Measurements from ENCODE around the gene CFH.

The CFH gene

DNA sequence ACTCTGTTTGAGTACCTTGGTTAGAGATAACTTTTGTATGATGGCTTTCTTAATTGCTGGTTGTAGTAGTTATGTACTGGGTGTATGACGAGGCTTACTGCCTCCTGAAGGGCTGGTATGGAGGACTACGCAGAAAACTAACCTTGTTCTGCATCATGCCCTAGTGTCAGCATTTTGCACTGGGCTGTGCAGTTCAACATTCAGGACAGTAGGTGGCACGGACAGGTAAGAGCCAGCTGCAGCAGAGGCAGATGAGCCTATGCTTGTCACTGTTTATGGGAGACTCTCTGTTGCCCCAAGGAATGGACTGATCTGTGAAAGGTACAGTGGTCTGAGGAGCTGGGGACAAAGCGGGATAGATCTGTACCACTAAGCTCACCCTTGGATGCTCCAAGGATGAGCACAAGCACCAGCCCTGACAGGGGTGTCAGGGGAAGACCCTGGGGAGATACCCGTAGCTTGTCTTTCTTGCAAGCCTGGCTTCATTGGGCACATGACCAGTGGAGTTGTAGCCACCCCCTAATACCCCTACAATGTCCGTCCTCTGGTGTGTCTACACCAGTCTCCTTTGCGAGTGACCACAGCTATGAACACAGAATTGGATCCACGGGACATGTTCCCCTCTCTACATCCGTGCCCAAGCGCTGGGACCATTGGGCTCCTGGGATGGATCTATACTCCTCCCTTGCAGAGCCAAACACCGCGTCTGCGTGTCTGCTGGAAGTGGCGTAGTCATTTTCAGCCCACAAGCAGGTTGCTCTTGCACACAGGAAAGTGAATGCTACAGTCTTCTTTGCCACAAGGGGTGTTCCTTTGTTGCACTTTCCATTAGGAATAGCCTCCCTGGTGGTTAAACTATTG, 71.7 kb downstream of the CFH start:
- DNase-seq (peak; percentile 66), ATAC-seq (ENCODE audit: insufficient read depth, low read depth) (peak; percentile 95)
- Histone ChIP-seq H4K20me1 (ENCODE audit: insufficient read depth, low read length) (no peaks in the 10 kb centered on the region), H3K4me3 (ENCODE audit: low read depth in 1 of 2, low read length in 2 of 2) (no peak overlapping the region), H3K79me2 (ENCODE audit: insufficient read depth, low read length) (no peaks in the 10 kb centered on the region), H3K4me2 (ENCODE audit: insufficient read depth, low read length) (no peak overlapping the region), H3K36me3 (ENCODE audit: insufficient read depth, low read length) (peaks cover 16% of the 10 kb centered on the region), H2AFZ (ENCODE audit: low read depth, low read length) (no peak overlapping the region), H3K4me1 (ENCODE audit: insufficient read depth, low read length) (no peaks in the 10 kb centered on the region), H3K27me3 (ENCODE audit: insufficient read depth, low read length, poor library complexity) (no peaks in the 10 kb centered on the region), H3K9me3 (ENCODE audit: insufficient read depth, low read length, severe bottlenecking) (no peaks in the 10 kb centered on the region), H3K27ac (ENCODE audit: low read length) (no peak overlapping the region), H3K9ac (ENCODE audit: low read depth, low read length) (no peak overlapping the region)
- TF ChIP-seq EZH2 (IDR thresholded peaks at IDR 0.05; ENCODE audit: borderline replicate concordance, low read depth, low read length, severe bottlenecking) (no peak), CTCF (IDR thresholded peaks at IDR 0.05; ENCODE audit: borderline replicate concordance, extremely low read depth, low read length, poor library complexity, severe bottlenecking) (peak; percentile 81)

- no peak overlapping the region for H2AFZ ChIP-seq (ENCODE audit: low read depth, low read length)
- ATAC-seq (ENCODE audit: insufficient read depth, low read depth) (no peak), DNase-seq (no peak)
- TF ChIP-seq CTCF (IDR thresholded peaks at IDR 0.05; ENCODE audit: borderline replicate concordance, extremely low read depth, low read length, poor library complexity, severe bottlenecking) = no peak
- no peak overlapping the region for H3K4me3 ChIP-seq (ENCODE audit: low read depth in 1 of 2, low read length in 2 of 2)
- H3K36me3 ChIP-seq (ENCODE audit: insufficient read depth, low read length) = peaks cover 58% of the 10 kb centered on the region
- H3K9ac ChIP-seq (ENCODE audit: low read depth, low read length) = no peak overlapping the region
- no peaks in the 10 kb centered on the region for H3K4me1 ChIP-seq (ENCODE audit: insufficient read depth, low read length)
- no peak overlapping the region for H3K27ac ChIP-seq (ENCODE audit: low read length)
- no peak overlapping the region for H3K4me2 ChIP-seq (ENCODE audit: insufficient read depth, low read length)
- no peaks in the 10 kb centered on the region for H4K20me1 ChIP-seq (ENCODE audit: insufficient read depth, low read length)
- no peaks in the 10 kb centered on the region for H3K9me3 ChIP-seq (ENCODE audit: insufficient read depth, low read length, severe bottlenecking)
- H3K27me3 ChIP-seq (ENCODE audit: insufficient read depth, low read length, poor library complexity) = no peaks in the 10 kb centered on the region
- H3K79me2 ChIP-seq (ENCODE audit: insufficient read depth, low read length) = no peaks in the 10 kb centered on the region
These were observed 80.7 kb downstream of the CFH start for GRCh38 chr1:196732526-196732925.

- H3K9ac ChIP-seq (ENCODE audit: low read depth, low read length) = no peak overlapping the region
- ATAC-seq (ENCODE audit: insufficient read depth, low read depth) (no peak), DNase-seq (no peak)
- H4K20me1 ChIP-seq (ENCODE audit: insufficient read depth, low read length) = no peaks in the 10 kb centered on the region
- peaks cover 64% of the 10 kb centered on the region for H3K36me3 ChIP-seq (ENCODE audit: insufficient read depth, low read length)
- H3K9me3 ChIP-seq (ENCODE audit: insufficient read depth, low read length, severe bottlenecking) = peaks cover 7% of the 10 kb centered on the region
- no peak overlapping the region for H3K4me3 ChIP-seq (ENCODE audit: low read depth in 1 of 2, low read length in 2 of 2)
- H2AFZ ChIP-seq (ENCODE audit: low read depth, low read length) = no peak overlapping the region
- no peak overlapping the region for H3K27ac ChIP-seq (ENCODE audit: low read length)
- H3K4me1 ChIP-seq (ENCODE audit: insufficient read depth, low read length) = no peaks in the 10 kb centered on the region
- no peaks in the 10 kb centered on the region for H3K27me3 ChIP-seq (ENCODE audit: insufficient read depth, low read length, poor library complexity)
- TF ChIP-seq EZH2 (IDR thresholded peaks at IDR 0.05; ENCODE audit: borderline replicate concordance, low read depth, low read length, severe bottlenecking) (no peak), CTCF (IDR thresholded peaks at IDR 0.05; ENCODE audit: borderline replicate concordance, extremely low read depth, low read length, poor library complexity, severe bottlenecking) (no peak)
- H3K4me2 ChIP-seq (ENCODE audit: insufficient read depth, low read length) = no peak overlapping the region
- no peaks in the 10 kb centered on the region for H3K79me2 ChIP-seq (ENCODE audit: insufficient read depth, low read length)
These were observed 81.5 kb downstream of the CFH start for GRCh38 chr1:196733091-196733970.
